GM18519 (cell line): ENCODE measurements around the gene THEMIS.
"Not testable (repeated sequence)": the region's sequence is repeated elsewhere in the genome, so short reads cannot be mapped to it uniquely, and the experiment has no call there.

Source experiments
- ATAC-seq: cut with Tn5 transposase; IDR thresholded peaks from one replicate; pipeline ENCODE4 v1.9.1; 2021; ENCODE audit warnings: mild to moderate bottlenecking, moderate library complexity; ENCODE audit not compliant: unreplicated experiment, low FRiP score

Gene THEMIS, protein sequence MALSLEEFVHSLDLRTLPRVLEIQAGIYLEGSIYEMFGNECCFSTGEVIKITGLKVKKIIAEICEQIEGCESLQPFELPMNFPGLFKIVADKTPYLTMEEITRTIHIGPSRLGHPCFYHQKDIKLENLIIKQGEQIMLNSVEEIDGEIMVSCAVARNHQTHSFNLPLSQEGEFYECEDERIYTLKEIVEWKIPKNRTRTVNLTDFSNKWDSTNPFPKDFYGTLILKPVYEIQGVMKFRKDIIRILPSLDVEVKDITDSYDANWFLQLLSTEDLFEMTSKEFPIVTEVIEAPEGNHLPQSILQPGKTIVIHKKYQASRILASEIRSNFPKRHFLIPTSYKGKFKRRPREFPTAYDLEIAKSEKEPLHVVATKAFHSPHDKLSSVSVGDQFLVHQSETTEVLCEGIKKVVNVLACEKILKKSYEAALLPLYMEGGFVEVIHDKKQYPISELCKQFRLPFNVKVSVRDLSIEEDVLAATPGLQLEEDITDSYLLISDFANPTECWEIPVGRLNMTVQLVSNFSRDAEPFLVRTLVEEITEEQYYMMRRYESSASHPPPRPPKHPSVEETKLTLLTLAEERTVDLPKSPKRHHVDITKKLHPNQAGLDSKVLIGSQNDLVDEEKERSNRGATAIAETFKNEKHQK

DNA sequence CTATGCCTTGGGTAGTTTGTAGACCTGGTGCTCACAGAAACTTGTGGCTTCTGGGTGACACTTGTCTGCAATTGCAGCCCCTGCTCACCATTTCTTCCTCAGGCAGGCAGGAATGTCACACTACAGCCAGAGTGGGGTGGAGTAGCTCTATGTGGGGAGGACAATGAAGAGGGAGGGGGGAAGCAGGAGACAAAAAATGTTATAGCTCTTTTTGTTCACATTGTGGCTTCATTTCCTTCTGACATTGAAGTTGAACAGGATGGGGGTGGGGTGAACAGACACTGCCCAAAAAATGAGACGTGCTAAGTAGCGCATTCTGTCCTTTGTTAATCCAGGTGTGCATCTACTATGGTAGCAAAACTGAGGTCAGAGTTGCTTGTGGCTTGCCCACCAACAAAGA lies at the start of gene THEMIS:
THEMIS (minus strand) TSS at position 124 of the 400 bp plus-strand sequence. CDS start 126 bp downstream, outside the sequence.
- ATAC-seq, result no peak

DNA sequence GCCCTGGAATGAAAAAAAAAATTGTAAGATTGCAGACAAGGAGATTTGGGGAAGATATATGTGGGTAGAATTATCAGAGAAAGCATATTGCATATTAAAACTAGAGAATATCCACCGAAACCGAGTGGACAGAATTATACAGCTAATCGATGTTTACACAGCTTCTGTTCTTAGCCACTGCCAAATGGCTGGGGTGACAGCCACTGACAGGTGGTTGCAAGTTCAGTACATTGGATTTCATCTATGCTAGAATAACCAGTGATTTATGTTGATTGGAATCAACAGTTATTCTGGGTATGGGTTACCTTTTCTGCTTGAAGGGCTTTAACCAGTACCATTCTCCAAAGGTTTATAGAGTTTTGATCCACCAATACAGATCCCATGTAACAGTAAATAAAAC lies 48.4 kb upstream of the THEMIS start:
- no peak for ATAC-seq

DNA sequence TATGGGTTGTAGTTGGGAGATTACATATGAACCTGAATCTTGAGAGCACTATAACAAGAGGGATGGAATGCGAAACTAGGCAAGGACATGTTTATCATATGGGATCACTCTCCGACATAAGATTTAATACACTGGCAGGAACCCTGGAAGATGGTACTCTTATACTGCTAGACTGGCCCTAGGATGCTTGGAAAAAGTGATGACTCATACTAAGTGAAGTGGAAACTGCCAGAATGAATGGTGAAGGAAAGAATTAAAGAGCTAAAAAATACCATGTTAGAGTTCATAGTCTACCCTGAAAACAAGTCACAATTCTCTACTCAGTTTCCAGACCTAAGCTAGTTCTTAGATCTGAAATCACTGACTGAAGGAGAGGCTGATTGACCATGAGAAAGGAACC lies 45.5 kb upstream of the THEMIS start:
- no peak for ATAC-seq

DNA sequence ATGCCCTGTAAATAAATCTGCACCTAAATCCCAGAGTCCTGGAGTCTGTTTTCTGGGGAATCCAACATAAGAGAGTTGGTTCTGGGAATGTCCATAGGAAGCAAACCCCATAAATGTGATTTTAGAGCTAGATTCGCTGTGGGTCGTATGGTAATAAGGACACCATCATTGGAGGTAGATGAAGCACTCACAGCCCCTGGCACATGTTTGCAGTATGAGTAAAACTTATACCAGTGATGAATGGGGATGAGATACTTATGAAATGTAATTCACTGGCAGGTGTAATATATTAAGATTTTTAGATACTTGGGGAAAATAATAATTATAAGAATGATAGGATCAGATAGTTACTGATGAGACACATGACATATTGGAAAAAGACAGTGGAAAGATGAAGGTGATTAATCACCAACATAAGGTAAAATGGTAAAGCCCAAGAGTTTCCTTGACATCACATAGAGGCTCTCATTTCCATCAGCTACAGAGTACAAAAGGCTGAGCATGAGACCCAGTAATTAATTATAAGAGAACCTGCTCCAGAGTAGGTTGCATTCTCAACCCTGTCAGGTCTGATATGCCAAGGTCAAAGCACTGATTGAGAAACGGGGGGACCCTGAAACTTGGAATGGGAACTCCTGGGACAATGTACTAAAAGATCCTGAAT lies 44.7 kb upstream of the THEMIS start:
- ATAC-seq, result no peak

DNA sequence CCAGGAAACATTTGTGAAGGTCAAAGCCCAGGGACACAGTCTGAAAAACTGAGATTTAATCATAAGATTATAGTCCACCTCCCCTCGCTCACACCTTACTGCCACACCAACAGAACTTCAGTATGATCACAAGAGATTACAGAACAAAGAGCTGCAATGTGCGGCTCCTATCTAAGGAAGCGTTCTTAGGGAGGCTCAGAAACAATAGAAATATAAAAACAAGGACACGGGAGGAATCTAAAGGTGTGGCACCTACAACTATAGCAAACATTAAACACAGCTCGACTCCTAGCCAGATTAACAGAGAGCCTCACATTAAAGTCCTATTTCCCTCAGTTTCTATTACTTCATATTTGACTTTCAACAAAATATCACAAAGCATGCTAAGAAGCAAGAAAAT lies 40.4 kb upstream of the THEMIS start:
- ATAC-seq, result no peak

DNA sequence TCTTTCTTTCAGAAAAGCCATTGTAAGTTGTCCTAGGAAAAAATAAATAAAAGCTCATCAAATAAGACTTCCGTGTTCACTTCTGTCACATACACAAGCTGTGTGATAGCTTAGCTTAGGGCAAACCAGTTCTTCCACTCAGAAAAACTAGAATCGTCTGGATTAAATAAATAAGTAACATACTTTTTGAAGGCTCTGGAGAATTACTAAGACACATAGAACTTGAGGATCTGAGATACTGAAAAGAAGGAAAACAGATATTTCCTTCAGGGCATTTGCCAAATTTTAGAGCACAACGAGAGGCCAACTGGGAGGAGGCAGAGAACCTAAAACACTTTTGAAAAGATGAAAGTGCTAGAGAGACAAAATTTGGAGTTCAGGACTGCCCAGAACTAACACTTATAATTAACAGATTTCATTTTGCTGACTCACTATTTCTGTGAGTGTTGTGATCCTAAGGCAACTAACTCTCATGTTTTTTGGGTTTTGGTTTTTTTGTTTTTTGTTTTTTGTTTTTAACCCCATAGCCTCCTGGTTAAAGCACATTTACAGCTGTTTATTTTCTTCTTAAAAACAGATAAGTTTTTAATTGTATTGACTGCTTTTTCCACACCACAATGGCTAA lies 38.7 kb upstream of the THEMIS start:
- no peak for ATAC-seq

DNA sequence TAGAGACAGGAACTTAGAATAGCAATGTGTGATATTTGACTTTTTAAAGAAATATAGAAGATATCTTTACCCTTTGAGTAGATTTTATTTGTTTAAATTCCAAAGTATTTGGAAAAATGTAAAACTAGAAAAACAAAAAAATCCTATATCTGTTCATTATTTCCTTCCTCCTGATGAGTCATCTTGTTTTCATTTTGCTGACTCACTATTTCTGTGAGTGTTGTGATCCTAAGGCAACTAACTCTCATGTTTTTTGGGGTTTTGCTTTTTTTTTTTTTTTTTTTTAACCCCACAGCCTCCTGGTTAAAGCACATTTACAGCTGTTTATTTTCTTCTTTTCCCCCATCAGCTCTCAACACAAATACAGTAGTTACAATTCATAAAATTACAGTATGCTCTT lies 37.8 kb upstream of the THEMIS start:
- ATAC-seq, result no peak

DNA sequence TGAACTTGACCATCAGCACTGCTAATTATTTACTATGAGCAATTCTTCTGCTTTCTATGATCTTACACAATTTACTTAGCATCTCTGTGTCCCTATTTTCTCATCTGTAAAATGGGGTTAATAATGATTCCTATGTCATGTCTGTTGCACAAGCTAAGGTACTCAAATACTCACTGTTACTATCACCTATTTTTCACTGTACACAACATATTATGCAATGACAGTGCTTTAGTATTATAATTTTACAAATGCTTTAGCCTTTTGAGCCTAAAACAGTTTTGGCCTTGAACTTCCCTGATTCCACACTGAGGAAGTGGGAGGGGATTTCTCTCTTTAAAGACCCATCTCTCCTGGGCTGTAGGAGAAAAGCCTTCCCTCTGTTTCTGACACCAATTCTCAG lies 36.9 kb upstream of the THEMIS start:
- ATAC-seq, result no peak

DNA sequence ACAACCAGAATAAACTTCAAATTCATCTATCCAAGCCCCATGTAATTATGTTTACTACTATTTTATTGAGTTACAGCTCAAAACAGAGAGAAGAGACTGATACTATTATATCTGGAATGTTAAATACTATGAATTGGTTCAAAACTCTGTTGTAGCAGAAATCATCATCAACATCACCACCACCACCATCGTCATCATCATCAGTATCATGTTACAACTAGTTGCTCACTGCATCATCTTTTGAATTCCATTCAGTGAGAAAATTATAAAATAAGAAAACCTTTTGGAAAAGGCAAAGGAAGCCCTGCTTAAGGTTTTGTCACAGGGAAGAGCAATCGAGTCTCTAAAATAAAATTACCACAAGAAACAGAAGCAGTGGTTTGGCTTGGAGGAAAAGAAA lies 36.2 kb upstream of the THEMIS start:
- no peak for ATAC-seq

DNA sequence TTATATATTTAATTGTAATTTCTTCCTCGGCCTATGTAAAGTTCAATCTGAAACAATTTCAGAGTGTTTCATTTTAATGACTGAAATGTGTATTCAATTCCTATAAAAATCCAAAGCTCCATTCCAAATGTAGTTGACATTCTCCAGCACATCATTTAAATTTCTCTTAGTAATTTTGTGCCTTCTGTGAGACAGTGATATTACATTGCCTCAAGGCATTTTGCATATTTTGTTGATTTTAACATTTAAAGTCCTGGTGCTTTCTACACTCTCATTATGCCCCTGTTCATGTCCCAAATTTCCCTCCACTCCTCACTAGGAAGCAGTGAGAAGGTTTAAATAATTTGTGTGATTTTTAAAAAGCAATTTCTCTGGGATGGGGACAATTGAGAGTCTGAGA lies 34.1 kb upstream of the THEMIS start:
- no peak for ATAC-seq

DNA sequence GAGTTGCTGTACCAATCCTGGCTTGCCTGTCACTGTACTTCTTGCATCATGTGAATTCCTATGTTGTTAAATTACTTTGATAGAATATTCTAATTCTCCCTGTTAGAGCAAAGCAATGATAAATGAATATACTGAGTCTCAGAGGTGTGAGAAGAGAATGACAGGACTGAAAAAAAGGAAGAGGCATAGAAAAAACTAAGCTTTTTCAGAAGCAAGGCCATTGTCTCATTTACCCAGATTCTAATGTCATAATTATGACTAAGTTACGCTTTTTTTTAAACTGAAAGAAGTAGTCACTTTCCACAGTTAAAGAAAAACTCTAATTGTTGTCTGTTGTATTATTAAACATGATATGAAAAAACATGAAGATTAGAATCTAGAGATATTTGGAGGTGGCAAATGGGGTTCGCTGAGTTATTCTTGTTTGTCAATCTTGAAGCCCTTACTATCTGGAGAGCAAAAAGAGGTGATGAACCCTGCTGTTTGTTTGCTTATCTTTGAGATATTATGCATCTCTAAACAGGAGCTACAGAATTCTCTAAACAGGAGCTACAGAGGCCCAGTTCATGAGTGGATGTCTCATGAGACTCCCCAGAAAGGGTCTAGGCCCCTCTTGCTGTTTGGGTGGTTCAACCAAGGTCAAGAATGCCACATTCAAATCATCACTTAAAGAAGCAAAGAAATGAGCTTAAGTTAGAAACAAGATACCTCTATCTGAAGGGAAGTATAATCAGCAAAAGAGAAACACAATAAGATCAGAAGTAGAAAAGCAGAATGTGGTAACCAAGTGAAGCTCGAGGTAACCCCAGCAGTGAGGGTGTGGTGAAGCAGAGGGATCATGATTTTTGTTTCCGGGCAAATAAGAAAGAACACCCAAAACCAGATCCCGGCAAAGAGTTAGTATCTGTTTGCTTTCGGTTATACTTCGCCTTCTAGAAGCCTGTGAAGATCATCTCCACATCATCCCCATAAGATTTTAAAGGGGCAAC lies 33.3 kb upstream of the THEMIS start:
- ATAC-seq, result no peak

DNA sequence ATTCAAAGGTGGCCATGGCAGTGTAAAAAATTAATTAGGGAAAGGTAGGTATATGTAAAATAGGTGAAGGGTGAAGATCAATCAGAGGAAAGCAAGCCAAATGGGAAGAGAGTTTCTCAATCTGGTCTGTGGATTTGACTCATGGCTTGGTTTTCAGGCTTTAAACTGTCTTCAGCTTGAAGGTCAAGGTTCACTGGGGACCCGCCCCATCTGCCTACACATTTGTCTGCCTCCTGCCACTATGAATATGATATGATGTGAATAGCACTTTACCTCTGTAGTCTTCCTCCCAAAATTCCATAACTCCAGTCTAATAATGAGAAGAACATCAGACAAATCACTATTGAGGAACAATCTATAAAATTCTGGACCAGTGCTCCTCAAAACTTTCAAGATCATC lies 32.3 kb upstream of the THEMIS start:
- ATAC-seq, result no peak

DNA sequence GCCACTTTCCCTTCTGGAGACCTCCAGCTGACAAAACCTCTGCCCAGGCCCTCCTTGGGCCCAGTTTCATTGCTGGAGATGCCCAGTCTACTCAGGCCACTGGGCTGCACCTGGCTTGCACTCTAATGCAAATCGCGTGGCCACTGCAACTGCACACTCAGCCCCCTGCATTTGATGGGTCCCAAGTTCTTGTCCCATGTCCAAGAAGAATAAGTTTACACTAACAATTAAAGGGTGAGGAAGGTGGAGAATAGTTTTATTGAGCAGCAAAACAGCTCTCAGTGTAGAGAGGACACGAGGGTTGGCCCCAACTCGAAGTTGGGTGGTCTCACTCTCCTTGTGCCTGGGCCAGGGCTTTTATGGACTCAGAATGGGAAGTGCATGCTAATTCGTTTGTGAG lies 31.9 kb upstream of the THEMIS start:
- no peak for ATAC-seq

DNA sequence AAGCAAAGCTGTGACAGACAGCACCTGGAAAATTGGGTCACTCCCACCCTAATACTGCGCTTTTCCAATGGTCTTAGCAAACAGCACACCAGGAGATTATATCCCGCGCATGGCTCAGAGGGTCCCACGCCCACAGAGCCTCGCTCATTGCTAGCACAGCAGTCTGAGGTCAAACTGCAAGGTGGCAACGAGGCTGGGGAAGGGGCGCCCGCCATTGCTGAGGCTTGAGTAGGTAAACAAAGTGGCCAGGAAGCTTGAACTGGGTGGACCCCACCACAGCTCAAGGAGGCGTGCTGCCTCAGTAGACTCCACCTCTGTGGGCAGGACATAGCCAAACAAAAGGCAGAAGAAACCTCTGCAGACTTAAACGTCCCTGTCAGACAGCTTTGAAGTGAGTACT lies 25.6 kb upstream of the THEMIS start:
- ATAC-seq, result not testable (repeated sequence)

DNA sequence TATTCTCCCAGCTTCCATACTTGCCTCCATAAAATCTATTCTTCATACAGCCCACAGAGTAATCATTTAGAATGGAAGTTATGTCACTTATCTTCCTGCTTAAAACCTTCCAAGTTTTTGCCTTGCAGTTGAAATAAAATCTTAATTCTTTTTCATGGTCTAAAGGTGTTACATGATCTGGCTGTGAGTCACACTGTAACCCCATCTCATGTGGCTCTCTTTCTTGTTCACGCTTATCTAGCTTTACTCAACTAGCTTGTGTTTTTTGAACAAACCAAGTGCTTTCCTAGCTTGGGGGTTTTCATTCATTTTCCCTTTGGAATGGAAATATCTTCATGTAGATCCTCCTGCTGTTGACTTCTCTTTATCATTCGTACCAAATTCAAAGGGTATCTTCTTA lies 23.6 kb upstream of the THEMIS start:
- no peak for ATAC-seq

DNA sequence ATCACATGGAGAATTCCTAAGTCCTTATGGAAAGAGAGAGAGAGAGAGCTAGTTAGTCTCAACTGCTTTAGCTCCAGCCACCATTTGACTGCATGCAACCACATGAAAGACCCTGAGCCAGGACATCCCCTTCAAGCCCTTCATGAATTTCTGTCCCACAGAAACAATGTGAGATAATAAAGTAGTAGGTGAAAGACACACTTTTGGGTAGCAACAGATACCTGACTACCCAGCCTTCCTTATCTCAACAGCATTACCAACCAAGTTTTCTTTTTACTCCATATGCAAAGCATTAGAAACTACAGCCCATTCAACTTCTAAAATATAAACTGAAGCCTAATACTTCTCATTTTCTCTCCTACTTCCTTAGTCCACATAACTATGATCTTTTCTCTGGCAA lies 23.2 kb upstream of the THEMIS start:
- ATAC-seq, result no peak

DNA sequence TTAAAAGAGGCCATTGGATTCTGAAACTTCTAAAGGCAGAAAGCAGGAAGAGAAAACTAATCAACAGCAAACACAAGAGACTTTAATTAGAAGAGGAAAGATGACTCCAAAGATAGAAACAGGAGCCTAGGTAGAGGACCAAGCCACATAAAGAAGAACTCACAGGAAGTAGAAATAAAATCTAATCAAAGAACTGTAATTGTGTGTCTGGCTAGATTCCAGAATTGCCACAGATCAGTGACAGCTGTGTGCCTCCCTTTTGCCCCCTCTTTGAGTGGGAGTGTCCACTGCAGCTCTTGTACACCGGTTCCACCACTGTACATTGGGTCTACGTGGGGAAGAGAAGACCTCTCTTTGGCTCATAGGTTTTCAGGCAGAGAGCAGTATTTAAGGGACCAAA lies 22.3 kb upstream of the THEMIS start:
- no peak for ATAC-seq

DNA sequence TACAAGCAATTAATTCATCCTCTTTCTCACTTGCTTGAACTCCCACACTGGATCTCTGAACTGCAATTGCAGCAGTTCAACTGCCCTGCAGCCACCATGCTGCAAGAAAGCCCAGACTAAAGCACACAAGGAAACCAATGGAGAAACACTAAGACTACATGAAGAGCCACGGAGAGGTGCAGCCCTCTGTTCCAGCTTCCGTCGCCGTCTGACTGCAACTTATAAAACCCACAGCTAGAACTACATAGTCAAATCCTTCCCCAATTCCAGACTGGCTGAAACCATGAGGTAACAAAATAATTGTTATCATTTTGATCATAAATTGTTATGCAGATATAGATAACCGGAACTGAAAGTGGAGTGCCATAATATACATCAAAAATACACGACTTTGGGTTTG lies 21.1 kb upstream of the THEMIS start:
- ATAC-seq, result no peak

DNA sequence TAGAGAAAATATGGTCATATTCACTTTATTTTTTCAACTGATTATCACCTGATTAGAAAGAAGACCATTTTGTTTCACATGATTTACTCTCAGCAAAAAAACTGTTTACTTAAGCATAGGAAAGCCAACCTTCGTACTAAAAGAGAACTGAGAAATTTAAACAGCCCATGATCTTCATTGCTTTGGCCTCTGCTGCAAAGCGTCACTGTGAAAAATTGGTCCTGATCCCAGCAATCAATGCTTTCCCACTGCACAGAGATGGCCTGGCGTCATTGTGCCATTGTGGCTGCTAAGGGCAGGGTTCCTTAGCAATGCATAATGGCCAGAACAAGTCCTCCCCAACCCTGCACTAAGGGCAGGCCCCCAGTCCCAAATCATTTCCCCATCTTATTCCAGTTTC lies 19.9 kb upstream of the THEMIS start:
- no peak for ATAC-seq
